22Rv1 (cell line): ENCODE measurements around the gene CAMKK1.

Experiments used
- H3K27ac ChIP-seq: fragments of 450-650 bp; 2 replicates; pipeline ENCODE4 v1.5.1; 2017
- ZFX ChIP-seq: fragments of 450-650 bp; IDR thresholded peaks from 2 replicates; pipeline ENCODE4 v1.6.1; 2017; ENCODE audit warnings: antibody characterized with exemption, borderline replicate concordance
- TF ChIP-seq, protein P1 (sequence below): fragments of 450-650 bp; IDR thresholded peaks from 2 replicates; pipeline ENCODE4 v1.5.1; 2017; ENCODE audit warnings: mild to moderate bottlenecking

Gene CAMKK1

DNA sequence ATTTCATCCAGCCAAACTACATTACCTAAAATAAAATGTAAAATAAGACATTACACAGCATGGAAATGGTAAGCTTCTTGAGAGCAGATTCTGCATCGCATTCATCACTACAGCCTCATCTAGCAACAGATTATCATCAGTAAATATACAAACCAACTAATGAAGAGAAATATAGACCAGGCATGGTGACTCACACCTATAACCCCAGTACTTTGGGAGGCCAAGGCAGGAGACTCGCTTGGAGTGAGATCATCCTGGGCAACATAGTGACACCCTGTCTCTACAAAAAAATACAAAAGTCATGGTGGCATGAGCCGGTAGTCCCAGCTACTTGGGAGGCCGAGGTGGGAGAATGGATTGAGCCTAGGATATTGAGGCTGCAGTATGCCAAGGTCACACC is 66.7 kb downstream of the CAMKK1 start:
- no peak overlapping the region for H3K27ac ChIP-seq
- TF ChIP-seq, protein P1, sequence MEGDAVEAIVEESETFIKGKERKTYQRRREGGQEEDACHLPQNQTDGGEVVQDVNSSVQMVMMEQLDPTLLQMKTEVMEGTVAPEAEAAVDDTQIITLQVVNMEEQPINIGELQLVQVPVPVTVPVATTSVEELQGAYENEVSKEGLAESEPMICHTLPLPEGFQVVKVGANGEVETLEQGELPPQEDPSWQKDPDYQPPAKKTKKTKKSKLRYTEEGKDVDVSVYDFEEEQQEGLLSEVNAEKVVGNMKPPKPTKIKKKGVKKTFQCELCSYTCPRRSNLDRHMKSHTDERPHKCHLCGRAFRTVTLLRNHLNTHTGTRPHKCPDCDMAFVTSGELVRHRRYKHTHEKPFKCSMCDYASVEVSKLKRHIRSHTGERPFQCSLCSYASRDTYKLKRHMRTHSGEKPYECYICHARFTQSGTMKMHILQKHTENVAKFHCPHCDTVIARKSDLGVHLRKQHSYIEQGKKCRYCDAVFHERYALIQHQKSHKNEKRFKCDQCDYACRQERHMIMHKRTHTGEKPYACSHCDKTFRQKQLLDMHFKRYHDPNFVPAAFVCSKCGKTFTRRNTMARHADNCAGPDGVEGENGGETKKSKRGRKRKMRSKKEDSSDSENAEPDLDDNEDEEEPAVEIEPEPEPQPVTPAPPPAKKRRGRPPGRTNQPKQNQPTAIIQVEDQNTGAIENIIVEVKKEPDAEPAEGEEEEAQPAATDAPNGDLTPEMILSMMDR, result no peak
- TF ChIP-seq ZFX, result no peak

DNA sequence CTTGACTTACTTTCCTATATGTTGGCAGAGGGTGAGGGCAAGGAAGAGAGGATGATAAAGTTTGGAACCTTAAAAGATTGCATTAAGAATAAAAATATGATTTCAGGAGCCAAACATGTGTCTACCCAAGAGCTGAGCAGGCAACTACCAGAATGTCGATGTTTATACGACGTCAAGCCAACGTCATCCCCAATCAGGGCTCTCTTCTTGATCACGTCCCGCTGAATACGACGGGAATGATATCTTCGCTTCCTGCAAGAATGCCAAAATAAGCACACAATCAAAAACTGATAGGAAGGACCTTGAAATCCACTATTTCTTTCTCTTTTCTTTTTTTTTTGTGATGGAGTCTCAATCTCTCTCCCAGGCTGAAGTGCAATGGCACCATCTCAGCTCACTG is 71.8 kb downstream of the CAMKK1 start:
- TF ChIP-seq ZFX, result no peak
- TF ChIP-seq, protein P1, result no peak
- H3K27ac ChIP-seq, result no peak overlapping the region

DNA sequence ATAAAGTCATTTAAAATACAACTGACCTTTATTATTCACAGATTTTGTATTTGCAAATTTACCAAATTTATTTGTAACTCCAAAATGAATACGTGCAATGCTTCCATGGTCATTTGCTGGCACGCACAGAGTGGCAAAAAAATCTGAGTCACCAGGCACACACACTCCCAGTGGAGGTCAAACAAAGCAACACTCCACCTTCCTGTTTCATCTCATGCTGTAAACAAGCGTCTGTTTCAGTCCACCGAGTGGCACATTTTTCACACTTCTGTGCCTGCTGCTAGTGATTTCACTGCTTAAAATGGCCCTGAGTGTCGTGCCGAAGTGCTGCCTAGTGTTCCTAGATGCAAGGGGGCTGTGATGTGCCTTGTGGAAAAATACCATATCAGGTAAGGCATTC is 74.1 kb downstream of the CAMKK1 start:
- TF ChIP-seq ZFX, result no peak
- TF ChIP-seq, protein P1, result no peak
- H3K27ac ChIP-seq, result no peak overlapping the region

DNA sequence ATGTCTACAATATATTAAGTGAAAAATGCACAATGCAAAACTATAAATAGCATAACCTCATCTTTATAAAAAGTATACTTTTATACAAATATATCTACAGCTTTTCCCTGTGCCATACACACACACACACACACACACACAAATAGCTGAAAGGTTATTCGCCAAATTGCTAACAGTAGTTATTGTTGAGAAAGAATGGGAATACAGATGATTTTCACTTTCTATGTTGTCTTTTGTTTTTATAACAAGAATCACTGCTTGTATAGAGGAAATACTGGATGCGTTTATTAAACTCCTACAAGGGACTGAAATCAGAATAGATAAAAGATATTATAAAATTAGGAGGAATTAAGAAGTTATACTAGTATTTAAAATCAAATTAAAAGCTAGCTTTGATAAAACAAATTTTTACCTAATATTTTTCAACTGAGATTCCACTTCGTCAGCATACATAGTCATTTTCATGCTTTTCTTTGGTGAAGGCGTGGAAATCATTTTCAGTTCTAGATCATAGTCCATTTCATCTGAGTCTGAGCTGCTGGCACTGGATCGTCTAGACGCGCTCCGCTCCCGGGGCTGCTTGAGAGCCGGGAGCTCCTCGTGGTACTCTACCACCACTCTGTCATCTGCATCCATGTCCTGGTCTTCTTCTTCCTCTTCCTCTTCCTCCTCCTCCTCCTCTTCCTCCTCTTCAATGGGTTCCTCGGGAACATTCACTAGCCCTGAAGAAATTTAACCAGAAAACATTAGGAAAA is 74.8 kb downstream of the CAMKK1 start:
- TF ChIP-seq ZFX, result no peak
- no peak overlapping the region for H3K27ac ChIP-seq

DNA sequence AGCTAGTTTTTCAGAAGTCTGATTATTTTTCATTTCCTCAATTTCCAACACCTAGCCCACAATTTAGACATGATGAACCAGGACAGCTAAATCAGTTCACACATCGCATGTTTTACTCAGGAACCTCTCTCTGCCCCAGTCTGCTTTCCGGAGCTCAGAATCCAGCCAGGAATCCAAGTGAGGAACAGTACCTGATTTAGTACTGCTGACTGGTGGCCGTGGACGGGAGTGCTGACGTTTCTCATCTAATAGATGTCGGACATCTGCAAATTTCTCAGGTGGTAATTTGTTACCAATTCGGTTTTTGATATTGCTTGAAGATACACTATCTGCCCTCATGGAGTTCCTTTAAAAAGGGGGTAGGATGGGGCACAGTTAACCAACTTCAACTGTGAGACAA is 76.9 kb downstream of the CAMKK1 start:
- TF ChIP-seq ZFX, result no peak
- TF ChIP-seq, protein P1, result no peak
- H3K27ac ChIP-seq, result no peak overlapping the region

DNA sequence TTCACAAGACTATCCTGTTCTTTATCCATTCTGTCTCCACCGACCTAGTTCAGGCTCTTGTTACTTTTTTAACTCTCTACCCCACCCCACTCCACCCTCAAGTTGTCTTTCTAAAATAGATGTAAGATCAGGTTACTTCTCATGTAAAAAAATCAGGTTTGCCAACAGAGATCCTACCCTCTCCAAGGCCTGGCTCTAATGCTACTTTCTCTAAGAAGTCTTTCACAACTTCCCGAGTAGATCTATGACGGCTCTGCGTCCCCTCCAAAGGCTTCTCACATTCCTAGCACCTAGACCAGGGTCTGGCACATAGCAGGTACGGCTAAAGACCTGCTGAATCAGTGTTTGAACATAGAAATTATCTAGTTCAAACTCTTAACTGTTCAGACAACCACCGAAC is 77.7 kb downstream of the CAMKK1 start:
- TF ChIP-seq ZFX, result no peak
- TF ChIP-seq, protein P1, result no peak
- no peak overlapping the region for H3K27ac ChIP-seq

DNA sequence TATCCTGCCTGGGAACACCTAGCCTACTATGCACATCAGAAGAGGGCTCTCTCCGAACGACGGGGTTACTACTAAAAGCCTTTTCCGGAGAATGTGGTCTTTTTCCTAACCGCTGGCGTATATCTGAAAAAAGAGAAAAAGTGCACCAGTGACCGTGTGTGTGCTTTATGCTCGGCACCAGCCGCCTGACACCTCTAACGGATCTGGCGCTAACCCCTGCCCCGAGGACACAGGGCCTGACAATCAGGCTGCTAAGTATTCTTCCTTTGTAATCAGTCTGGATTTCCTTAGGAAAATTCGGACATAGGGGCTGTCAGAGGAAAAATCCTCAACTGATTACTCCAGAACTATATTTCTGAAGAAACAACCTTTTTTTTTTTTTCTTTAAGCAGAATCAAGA is 78.5 kb downstream of the CAMKK1 start:
- no peak overlapping the region for H3K27ac ChIP-seq
- TF ChIP-seq ZFX, result no peak
- TF ChIP-seq, protein P1, result no peak

DNA sequence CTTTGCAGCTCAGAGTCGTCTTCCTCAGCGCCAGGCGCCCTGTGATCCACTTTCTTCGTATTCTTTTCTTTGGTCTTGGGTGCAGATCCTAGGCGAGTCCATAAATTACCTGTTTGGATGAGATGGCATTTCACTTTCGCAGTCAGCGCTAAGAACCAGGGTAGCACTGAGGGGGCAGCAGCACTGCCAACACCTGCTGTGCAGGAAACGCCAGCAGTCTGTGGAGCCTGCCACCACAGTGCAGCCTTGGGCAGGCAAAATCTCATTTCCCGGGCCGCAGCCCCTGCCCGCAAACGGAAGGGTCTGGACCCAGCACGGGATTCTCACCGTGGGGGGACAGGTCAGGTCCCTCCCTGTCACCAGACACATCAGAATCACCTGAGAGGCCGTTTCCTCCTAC is 79.7 kb downstream of the CAMKK1 start:
- no peak overlapping the region for H3K27ac ChIP-seq
- TF ChIP-seq, protein P1, result no peak
- TF ChIP-seq ZFX, result no peak
